NB4 (cell line): ENCODE measurements around the gene KLHDC9.
A peak's percentile ranks its signal among the peaks of the same experiment; 100 is the strongest.

ENCODE experiments used
- DNase-seq: peaks from one replicate; pipeline ENCODE4 v3.0.0; 2010; ENCODE audit warnings: low read depth
- H3K4me3 ChIP-seq: one replicate; pipeline ENCODE4 v1.5.1; 2011; ENCODE audit warnings: mild to moderate bottlenecking, low read depth, low read length, moderate library complexity
- MYC ChIP-seq: IDR thresholded peaks from 2 replicates; pipeline ENCODE4 v1.6.1; 2011; ENCODE audit warnings: low read depth, low read length
- POLR2A ChIP-seq: IDR thresholded peaks from 2 replicates; pipeline ENCODE4 v1.6.1; 2011; ENCODE audit warnings: mild to moderate bottlenecking; ENCODE audit not compliant: insufficient read length; ENCODE audit errors: extremely low read depth
- TF ChIP-seq, protein P1 (sequence below): IDR thresholded peaks from 2 replicates; pipeline ENCODE4 v1.6.1; 2011; ENCODE audit warnings: low read depth, low read length
- TF ChIP-seq, protein P2 (sequence below): IDR thresholded peaks from one replicate; pipeline ENCODE4 v1.5.1; 2012; ENCODE audit warnings: low read depth, low read length

KLHDC9 gene

DNA sequence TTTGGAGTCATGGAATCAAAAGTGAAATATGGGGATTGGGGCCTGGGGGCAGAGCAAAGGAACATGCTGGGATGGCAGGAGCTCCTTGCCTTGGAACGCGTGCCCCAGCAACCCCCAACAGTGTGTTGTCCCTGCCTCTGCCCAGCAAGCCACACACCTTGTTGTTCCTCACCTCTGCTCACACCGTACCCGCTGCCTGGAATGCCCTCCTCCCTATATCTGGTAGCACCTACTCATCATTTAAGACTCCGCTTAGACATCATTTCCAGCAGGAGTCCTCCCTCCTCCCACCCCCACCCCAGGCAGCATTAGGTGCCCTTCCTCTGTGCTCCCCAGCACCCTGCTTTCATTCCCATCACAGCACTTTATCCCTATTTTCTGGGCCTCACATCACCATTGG lies 16.6 kb upstream of the KLHDC9 start:
- no peak for DNase-seq
- TF ChIP-seq MYC = no peak
- TF ChIP-seq, protein P1, sequence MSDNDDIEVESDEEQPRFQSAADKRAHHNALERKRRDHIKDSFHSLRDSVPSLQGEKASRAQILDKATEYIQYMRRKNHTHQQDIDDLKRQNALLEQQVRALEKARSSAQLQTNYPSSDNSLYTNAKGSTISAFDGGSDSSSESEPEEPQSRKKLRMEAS = no peak
- no peak for TF ChIP-seq POLR2A
- TF ChIP-seq, protein P2, sequence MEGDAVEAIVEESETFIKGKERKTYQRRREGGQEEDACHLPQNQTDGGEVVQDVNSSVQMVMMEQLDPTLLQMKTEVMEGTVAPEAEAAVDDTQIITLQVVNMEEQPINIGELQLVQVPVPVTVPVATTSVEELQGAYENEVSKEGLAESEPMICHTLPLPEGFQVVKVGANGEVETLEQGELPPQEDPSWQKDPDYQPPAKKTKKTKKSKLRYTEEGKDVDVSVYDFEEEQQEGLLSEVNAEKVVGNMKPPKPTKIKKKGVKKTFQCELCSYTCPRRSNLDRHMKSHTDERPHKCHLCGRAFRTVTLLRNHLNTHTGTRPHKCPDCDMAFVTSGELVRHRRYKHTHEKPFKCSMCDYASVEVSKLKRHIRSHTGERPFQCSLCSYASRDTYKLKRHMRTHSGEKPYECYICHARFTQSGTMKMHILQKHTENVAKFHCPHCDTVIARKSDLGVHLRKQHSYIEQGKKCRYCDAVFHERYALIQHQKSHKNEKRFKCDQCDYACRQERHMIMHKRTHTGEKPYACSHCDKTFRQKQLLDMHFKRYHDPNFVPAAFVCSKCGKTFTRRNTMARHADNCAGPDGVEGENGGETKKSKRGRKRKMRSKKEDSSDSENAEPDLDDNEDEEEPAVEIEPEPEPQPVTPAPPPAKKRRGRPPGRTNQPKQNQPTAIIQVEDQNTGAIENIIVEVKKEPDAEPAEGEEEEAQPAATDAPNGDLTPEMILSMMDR = no peak
- no peak overlapping the region for H3K4me3 ChIP-seq

DNA sequence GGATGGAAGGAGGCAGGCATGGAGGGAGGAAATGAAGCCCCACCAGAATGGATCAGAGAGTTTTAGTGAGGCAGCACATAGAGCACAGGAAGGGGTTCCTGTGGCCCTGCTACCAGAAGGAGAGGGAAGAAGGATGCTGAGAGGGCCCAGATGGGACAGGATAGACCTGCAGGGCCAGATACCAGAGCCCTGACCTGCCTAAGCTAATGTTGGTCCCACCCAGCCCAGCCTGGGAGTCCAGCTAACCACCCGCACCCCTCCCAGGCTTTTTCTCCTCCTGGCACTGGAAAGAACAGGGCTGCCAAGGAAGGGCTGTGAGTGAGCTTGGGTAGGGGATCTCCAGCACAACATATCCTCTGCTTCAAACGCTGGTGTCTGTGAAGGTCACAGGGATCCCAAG lies 15.7 kb upstream of the KLHDC9 start:
- TF ChIP-seq, protein P1 = no peak
- TF ChIP-seq POLR2A (no peak), MYC (no peak)
- TF ChIP-seq, protein P2 = no peak
- DNase-seq = no peak
- H3K4me3 ChIP-seq = no peak overlapping the region

DNA sequence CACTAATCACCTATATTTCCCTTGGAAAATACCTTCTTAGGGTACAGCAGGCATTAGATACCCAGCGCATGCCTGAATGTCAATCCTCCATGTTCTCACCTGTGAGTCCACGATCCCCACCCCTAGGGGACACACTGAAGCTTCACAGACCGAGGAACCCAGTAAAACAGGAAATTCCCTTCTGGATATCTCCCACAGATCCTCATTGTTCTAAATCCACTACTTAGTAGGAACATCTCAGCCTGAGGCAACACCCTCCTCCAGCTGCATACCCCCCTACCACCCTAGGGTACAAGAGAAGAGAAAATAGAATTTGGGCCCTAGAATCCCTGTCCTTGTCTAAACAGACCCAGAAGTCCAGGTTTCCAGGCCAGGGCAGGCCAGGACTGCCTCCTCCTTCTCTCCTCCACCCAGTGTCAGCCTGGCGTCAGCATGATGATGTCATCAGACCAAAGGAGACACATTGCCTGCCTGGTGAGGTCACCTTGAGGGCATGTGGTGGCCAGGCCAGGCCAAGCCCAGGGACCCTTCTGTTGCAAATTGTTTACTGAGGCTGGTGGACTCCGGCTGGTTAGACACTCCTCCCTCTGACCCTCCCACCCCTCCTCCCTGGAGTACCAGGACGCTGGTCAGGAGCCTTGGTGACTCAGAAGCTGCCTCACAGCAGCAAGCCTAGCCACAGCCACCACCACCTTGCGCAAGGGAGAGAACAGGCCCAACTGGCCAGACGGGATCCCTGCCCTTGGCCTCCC lies 15.0 kb upstream of the KLHDC9 start:
- peak; percentile 97 for DNase-seq

DNA sequence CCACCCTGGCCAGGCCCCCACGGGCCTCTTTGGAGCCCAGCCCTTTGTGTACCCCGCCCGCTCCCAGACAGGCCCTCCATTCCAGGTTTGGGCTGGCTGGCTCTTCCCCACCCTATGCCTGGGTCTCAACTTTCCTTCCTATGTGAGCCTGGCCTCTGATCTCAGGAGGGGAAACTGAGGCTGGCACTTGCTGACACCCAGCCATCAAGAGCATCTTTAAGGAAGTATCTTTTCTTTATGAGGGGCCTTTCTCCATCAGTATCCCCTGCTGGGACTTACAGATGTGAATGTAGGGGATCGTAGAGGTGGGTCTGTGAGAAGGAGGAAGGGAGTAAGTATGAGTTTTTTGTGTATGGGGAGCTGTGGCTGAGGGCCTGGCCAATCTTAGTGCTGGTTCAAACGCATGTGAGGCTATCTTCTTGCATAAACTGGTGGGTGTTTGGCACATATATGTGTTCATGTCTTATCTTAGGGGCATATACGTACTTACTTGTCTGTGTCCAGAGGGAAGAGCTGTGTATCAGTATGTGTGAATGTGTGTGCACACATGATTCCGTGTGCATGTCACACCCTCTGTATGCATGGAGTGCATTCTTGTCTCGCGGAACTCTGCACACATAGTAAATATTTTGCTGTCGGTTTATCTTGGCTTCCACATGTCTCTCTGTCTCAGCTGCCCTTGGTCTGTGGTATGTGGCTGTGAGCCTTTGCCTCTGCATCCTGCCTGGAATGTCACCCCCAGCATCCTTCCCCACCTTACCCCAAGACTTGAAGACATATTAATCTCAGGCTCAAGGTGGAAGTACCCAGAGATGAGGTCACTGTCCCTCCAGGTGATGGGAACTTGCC lies 14.2 kb upstream of the KLHDC9 start:
- peak; percentile 68 for DNase-seq
- TF ChIP-seq POLR2A = no peak
- TF ChIP-seq, protein P1 = no peak
- TF ChIP-seq, protein P2 = no peak
- no peak overlapping the region for H3K4me3 ChIP-seq

More for the DNA sequence above, 15.0 kb upstream of the KLHDC9 start:
- no peak overlapping the region for H3K4me3 ChIP-seq
- TF ChIP-seq MYC (0 out of 2 replicates have a peak, but pooled peaks have one; percentile 10), POLR2A (no peak)
- TF ChIP-seq, protein P1 = peak; percentile 27; the same call in 1 of the 2 replicates

DNA sequence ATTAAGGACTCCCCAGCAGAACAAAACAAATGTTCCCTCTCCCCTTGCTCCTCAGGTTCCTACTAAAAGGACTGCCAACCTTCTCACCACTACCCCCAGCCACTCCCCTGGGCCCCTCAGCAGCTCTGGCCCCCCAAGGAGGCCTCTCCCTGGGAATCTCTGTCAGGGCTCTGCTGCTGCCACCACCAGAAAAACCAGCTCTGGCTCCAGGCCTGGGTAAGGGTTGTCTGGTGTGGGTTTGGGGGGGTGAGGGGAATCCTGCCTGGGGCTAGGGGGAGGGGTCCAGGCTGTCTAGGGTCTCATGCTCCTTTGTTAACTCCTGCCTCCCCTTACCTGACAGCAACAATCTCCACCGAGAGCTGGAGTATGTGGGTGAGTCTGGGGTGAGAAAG lies 13.6 kb upstream of the KLHDC9 start:
- DNase-seq = no peak
- H3K4me3 ChIP-seq = no peak overlapping the region
- TF ChIP-seq, protein P1 = no peak
- TF ChIP-seq, protein P2 = no peak
- TF ChIP-seq MYC (no peak), POLR2A (no peak)
